ENCODE data around the gene MEGF9. TPM values are rescaled to one million over a fixed set of nuclear protein-coding genes. Genes with fewer than 3 reads are reported as not detected.

The MEGF9 gene
- total and polyA plus RNA-seq, 12 donors = 3.9 to 28.5 (median 19.7) TPM

DNA sequence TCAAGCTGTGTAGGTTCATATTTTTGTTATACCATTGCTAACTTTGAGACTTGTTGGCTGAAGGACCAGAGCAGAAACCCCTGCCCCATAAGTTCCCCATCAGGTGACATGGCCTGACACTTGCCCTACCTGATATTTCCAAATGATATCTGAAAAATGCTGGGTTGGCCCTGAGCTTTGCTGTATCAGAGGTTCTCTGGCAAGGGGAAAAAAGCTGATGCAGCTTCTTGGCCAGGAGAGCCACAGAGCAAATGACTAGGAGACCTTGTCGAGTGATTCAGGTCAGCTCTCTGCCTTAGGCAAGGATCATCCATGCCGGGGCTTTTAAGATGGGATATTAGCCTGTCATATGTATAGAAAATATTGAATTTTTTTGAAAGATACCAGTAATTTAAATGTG lies 2.9 kb upstream of the MEGF9 start:
- WGBS, 4 donors = 39 to 61% (median 50%) methylated on average over 2 of the region's 2 CpGs
- H3K36me3 ChIP-seq (replicated peaks in 1 of 2) = no peaks in the 10 kb centered on the region
- H3K9me3 ChIP-seq (replicated peaks in 1 of 3) = no peaks in the 10 kb centered on the region
- intact Hi-C loops (cut with DNase I) = no loop called here
- no peaks in the 10 kb centered on the region for H3K27me3 ChIP-seq
- H3K4me1 ChIP-seq (replicated peaks in 1 of 2) = peaks cover 7 to 26% of the 10 kb centered on the region in 2 donors
- H3K4me3 ChIP-seq = no peak overlapping the region
- peak; percentile 61 to 80 (median 68) for DNase-seq
- H3K27ac ChIP-seq = peak overlapping the region in 3 of 5 donors; percentile 43 to 90 (median 73)
- TF ChIP-seq, protein P1, sequence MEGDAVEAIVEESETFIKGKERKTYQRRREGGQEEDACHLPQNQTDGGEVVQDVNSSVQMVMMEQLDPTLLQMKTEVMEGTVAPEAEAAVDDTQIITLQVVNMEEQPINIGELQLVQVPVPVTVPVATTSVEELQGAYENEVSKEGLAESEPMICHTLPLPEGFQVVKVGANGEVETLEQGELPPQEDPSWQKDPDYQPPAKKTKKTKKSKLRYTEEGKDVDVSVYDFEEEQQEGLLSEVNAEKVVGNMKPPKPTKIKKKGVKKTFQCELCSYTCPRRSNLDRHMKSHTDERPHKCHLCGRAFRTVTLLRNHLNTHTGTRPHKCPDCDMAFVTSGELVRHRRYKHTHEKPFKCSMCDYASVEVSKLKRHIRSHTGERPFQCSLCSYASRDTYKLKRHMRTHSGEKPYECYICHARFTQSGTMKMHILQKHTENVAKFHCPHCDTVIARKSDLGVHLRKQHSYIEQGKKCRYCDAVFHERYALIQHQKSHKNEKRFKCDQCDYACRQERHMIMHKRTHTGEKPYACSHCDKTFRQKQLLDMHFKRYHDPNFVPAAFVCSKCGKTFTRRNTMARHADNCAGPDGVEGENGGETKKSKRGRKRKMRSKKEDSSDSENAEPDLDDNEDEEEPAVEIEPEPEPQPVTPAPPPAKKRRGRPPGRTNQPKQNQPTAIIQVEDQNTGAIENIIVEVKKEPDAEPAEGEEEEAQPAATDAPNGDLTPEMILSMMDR (IDR thresholded peaks at IDR 0.05) = no peak
- TF ChIP-seq POLR2A (IDR thresholded peaks at IDR 0.05) = no peak

GRCh38 chr9:120716483-120716882 lies 2.2 kb upstream of the MEGF9 start:
- Histone ChIP-seq H3K36me3 (replicated peaks in 1 of 2) (no peaks in the 10 kb centered on the region), H3K27ac (peak overlapping the region in 3 of 5 donors; percentile 43 to 90 (median 73)), H3K9me3 (replicated peaks in 1 of 3) (no peaks in the 10 kb centered on the region), H3K4me3 (no peak overlapping the region), H3K27me3 (no peaks in the 10 kb centered on the region), H3K4me1 (replicated peaks in 1 of 2) (peaks cover 7 to 33% of the 10 kb centered on the region in 2 donors)
- WGBS, 4 donors = 65 to 79% (median 73%) methylated on average over 5 of the region's 5 CpGs
- TF ChIP-seq POLR2A (IDR thresholded peaks at IDR 0.05) = no peak
- TF ChIP-seq, protein P1 (IDR thresholded peaks at IDR 0.05) = no peak
- intact Hi-C loops (cut with DNase I) = no loop called here
- DNase-seq = peak in 1 of 7 donors; percentile 62

GRCh38 chr9:120715389-120715924 lies 1.2 kb upstream of the MEGF9 start:
- 27 to 34% (median 30%) methylated on average over 3 to 14 of the region's 14 CpGs for WGBS, 4 donors
- Histone ChIP-seq H3K4me1 (replicated peaks in 1 of 2) (peaks cover 15 to 43% of the 10 kb centered on the region in 2 donors), H3K9me3 (replicated peaks in 1 of 3) (no peaks in the 10 kb centered on the region), H3K27ac (peak overlapping the region; percentile 63 to 90 (median 79)), H3K27me3 (no peaks in the 10 kb centered on the region), H3K36me3 (replicated peaks in 1 of 2) (no peaks in the 10 kb centered on the region), H3K4me3 (peak overlapping the region in 1 of 4 donors; percentile 76)
- DNase-seq = peak; percentile 58 to 87 (median 82)
- intact Hi-C loops (cut with DNase I) = no loop called here
- TF ChIP-seq, protein P1 (IDR thresholded peaks at IDR 0.05) = no peak
- peak in 1 of 2 donors; percentile 55 for TF ChIP-seq POLR2A (IDR thresholded peaks at IDR 0.05)

DNA sequence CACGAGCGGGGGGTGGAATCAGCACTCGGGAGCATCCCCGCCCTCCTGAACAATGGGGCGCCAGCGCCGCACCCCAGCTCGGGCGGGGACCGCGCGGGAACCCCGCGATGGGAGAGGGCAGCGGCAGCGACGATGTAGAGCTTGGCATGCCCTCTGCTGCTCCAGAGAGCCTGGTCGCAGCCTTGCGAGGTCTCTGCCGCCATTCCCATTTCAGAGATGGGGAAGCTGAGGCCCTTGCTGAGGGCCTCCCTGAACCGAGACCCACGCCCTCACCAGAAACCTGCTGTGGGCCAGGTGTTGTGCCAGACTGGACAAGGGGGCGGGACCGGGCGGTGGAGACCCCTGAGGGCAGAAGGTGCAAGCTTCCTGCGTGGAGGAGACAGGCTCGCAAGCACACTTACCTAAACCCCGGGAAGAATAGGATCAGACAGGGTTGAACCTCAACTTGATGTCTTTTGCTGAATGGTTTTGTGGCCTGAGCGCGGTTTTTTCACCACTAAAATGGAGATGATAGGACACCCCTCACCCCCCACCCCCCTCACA lies 647 bp upstream of the MEGF9 start:
- no peaks in the 10 kb centered on the region for H3K36me3 ChIP-seq (replicated peaks in 1 of 2)
- intact Hi-C loops (cut with DNase I) = no loop called here
- H3K4me1 ChIP-seq (replicated peaks in 1 of 2) = peaks cover 15 to 45% of the 10 kb centered on the region in 2 donors
- 10 to 30% (median 11%) methylated on average over 7 to 30 of the region's 30 CpGs for WGBS, 4 donors
- DNase-seq = peak in 3 of 7 donors; percentile 40 to 68 (median 53)
- H3K27ac ChIP-seq = peak overlapping the region; percentile 63 to 90 (median 79)
- no peak for TF ChIP-seq POLR2A (IDR thresholded peaks at IDR 0.05)
- peak overlapping the region in 3 of 4 donors; percentile 45 to 76 (median 51) for H3K4me3 ChIP-seq
- no peaks in the 10 kb centered on the region for H3K9me3 ChIP-seq (replicated peaks in 1 of 3)
- no peaks in the 10 kb centered on the region for H3K27me3 ChIP-seq

Data from adrenal gland (tissue), 12 donors.